GM12874 (cell line): ENCODE measurements around the gene ABCA9.

Experiments
- TF ChIP-seq, protein P1 (sequence below): IDR thresholded peaks from 2 replicates; pipeline ENCODE4 v1.5.1; 2011; ENCODE audit warnings: low read depth, mild to moderate bottlenecking, control low read depth, low read length, moderate library complexity; ENCODE audit not compliant: insufficient read depth

ABCA9 gene

DNA sequence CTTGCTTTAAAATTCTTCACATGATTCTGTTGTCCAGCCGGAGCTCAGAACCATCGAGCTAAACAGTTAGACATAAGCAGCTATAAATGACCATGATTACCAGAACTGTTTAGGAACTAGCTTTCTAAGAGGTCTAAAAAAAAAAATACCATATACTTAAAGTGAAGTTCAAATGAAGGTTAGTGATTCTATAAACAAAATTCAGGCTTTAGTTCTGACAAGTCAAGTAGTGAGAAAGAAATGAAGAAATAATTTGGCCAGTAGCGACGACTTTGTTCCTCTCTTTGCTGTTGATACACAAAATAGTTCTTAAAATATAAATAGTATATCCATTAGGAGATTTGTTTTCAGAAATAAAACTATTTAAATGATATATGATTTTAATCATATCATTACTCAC, 133.2 kb downstream of the ABCA9 start:
- TF ChIP-seq, protein P1, sequence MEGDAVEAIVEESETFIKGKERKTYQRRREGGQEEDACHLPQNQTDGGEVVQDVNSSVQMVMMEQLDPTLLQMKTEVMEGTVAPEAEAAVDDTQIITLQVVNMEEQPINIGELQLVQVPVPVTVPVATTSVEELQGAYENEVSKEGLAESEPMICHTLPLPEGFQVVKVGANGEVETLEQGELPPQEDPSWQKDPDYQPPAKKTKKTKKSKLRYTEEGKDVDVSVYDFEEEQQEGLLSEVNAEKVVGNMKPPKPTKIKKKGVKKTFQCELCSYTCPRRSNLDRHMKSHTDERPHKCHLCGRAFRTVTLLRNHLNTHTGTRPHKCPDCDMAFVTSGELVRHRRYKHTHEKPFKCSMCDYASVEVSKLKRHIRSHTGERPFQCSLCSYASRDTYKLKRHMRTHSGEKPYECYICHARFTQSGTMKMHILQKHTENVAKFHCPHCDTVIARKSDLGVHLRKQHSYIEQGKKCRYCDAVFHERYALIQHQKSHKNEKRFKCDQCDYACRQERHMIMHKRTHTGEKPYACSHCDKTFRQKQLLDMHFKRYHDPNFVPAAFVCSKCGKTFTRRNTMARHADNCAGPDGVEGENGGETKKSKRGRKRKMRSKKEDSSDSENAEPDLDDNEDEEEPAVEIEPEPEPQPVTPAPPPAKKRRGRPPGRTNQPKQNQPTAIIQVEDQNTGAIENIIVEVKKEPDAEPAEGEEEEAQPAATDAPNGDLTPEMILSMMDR = no peak

DNA sequence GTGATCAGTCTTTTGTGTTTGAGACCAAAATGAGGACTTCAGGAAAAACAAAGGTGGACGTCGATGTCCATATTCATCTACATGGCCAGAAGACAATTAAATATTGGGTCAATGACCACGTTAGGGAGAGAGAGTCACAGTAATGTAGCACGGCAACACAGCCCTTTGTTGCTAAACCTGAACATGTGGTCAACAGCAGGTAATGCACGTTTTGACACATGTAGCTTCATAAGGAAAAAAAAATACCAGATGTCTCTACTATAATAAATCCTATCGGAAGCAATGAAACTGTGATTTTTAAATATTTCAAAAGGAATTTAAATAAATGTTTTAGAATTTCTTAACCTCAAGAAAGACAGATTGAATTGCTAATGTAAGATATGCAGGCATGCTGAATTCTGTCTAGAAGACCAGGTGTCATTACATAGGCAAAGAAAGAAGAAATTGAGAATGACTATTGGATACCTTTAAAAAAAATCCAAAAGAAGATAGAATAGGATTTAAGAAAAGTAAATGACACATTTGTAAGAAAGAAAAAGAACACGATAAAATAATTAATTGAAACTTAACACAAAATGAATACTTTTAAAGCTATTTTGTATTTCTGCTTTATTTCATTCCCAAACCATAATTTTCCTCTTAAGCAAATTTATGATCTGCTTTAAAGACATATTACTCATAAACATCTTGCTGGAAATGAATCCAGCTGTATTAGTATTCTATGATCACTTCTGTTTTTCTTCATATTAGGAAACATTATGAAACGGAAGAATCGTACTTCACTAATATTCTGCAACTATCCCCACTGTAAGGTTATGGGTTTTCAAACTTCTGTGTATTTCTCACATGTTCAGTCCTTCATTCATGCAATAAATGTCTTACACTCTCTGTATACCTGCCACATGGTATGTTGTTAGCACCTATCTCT, 135.7 kb downstream of the ABCA9 start:
- TF ChIP-seq, protein P1 = no peak
